Liver (tissue), 9 donors: ENCODE results near the gene ABCC10. TPM values are rescaled to one million over a fixed set of nuclear protein-coding genes. Genes with fewer than 3 reads are reported as not detected.

Experiments
- DNase-seq: peaks from one replicate; pipeline ENCODE4 v3.0.0-alpha.2; 2017; ENCODE audit warnings: low spot score
- H3K27ac ChIP-seq, 2 donors: one replicate each; pipeline ENCODE4 v1.7.0; 2013; ENCODE audit warnings: inconsistent platforms in 2 of 2, low read length in 2 of 2, control low read depth in 1 of 2, low read depth in 1 of 2, mild to moderate bottlenecking in 1 of 2
- H3K27me3 ChIP-seq, 4 donors: one replicate each; pipeline versions ENCODE4 v1.6.1 to v1.7.0; 2013; ENCODE audit warnings: low read length in 3 of 4, inconsistent platforms in 1 of 4, mild to moderate bottlenecking in 1 of 4, moderate library complexity in 1 of 4; ENCODE audit not compliant: control insufficient read depth in 4 of 4, insufficient read depth in 4 of 4
- H3K36me3 ChIP-seq, 4 donors: one replicate each; pipeline versions ENCODE4 v1.6.1 to v1.7.0; 2013; ENCODE audit warnings: low read length in 3 of 4, mild to moderate bottlenecking in 3 of 4, low read depth in 1 of 4, moderate library complexity in 1 of 4; ENCODE audit not compliant: control insufficient read depth in 4 of 4, insufficient read depth in 3 of 4
- H3K4me1 ChIP-seq, 4 donors: one replicate each; pipeline versions ENCODE4 v1.6.1 to v1.7.0; 2013; ENCODE audit warnings: low read length in 3 of 4, mild to moderate bottlenecking in 3 of 4, moderate library complexity in 1 of 4; ENCODE audit not compliant: control insufficient read depth in 4 of 4, insufficient read depth in 4 of 4
- H3K4me3 ChIP-seq, 3 donors: one replicate each; pipeline versions ENCODE4 v1.6.1 to v1.7.0; 2013; ENCODE audit warnings: low read length in 3 of 3, control low read depth in 1 of 3, low read depth in 1 of 3, mild to moderate bottlenecking in 1 of 3
- H3K9ac ChIP-seq, 2 donors: one replicate each; pipeline ENCODE4 v1.7.0; 2013; ENCODE audit warnings: low read length in 2 of 2, mild to moderate bottlenecking in 2 of 2, moderate library complexity in 2 of 2, control low read depth in 1 of 2, low read depth in 1 of 2
- H3K9me3 ChIP-seq, 4 donors: one replicate each; pipeline versions ENCODE4 v1.6.1 to v1.7.0; 2013; ENCODE audit warnings: low read length in 3 of 4; ENCODE audit not compliant: control insufficient read depth in 4 of 4
- CTCF ChIP-seq: fragments of 150-350 bp; IDR thresholded peaks from 2 replicates; pipeline ENCODE4 v1.5.1; 2017; ENCODE audit warnings: improper control_type of control experiment, low read depth, low read length; ENCODE audit not compliant: missing input control
- EGR1 ChIP-seq, 2 donors: IDR thresholded peaks; 2 replicates each; pipeline ENCODE4 v1.6.1; 2016 to 2018; ENCODE audit warnings: antibody characterized with exemption in 2 of 2, low read depth in 2 of 2
- FOXA1 ChIP-seq: IDR thresholded peaks from 2 replicates; pipeline ENCODE4 v1.6.1; 2016; ENCODE audit warnings: antibody characterized with exemption
- FOXA2 ChIP-seq: IDR thresholded peaks from 2 replicates; pipeline ENCODE4 v1.6.1; 2016; ENCODE audit warnings: antibody characterized with exemption
- GABPA ChIP-seq, 2 donors: IDR thresholded peaks in 1 of 2; conservative IDR thresholded peaks in 1 of 2; 2 replicates each; pipeline ENCODE4 v1.6.1; 2016; ENCODE audit warnings: antibody characterized with exemption in 2 of 2, mild to moderate bottlenecking in 1 of 2, moderate library complexity in 1 of 2
- HNF4A ChIP-seq, 2 donors: conservative IDR thresholded peaks; 2 replicates each; pipeline ENCODE4 v1.6.1; 2016; ENCODE audit warnings: antibody characterized with exemption in 2 of 2, mild to moderate bottlenecking in 2 of 2
- HNF4G ChIP-seq: IDR thresholded peaks from 2 replicates; pipeline ENCODE4 v1.6.1; 2016; ENCODE audit warnings: antibody characterized with exemption
- JUND ChIP-seq, 2 donors: IDR thresholded peaks; 2 replicates each; pipeline ENCODE4 v1.6.1; 2016; ENCODE audit warnings: antibody characterized with exemption in 2 of 2
- MAX ChIP-seq: IDR thresholded peaks from 2 replicates; pipeline ENCODE4 v1.6.1; 2016; ENCODE audit warnings: antibody characterized with exemption
- RAD21 ChIP-seq, 2 donors: IDR thresholded peaks; 2 replicates each; pipeline ENCODE4 v1.6.1; 2016; ENCODE audit warnings: antibody characterized with exemption in 2 of 2, mild to moderate bottlenecking in 2 of 2
- REST ChIP-seq: IDR thresholded peaks from 2 replicates; pipeline ENCODE4 v1.6.1; 2016; ENCODE audit warnings: antibody characterized with exemption, mild to moderate bottlenecking
- RXRA ChIP-seq, 2 donors: IDR thresholded peaks; 2 replicates each; pipeline ENCODE4 v1.6.1; 2017 to 2018; ENCODE audit warnings: antibody characterized with exemption in 2 of 2, mild to moderate bottlenecking in 1 of 2
- SP1 ChIP-seq: IDR thresholded peaks from 2 replicates; pipeline ENCODE4 v1.6.1; 2018; ENCODE audit warnings: antibody characterized with exemption, mild to moderate bottlenecking
- TAF1 ChIP-seq: conservative IDR thresholded peaks from 2 replicates; pipeline ENCODE4 v1.6.1; 2016; ENCODE audit warnings: antibody characterized with exemption, mild to moderate bottlenecking
- WGBS: extraction: QIAGEN DNeasy Blood & Tissue Kit; methylation state at CpG from one replicate; pipeline ENCODE4 v1.1.7; 2013; 5-methylcytosine and 5-hydroxymethylcytosine counted together
- polyA plus RNA-seq, 2 donors: library from polyadenylated mRNA; stranded (reverse) in 1 of 2; unstranded in 1 of 2; fragments of 200-250 nt in 1 of 2; fragments of >200 nt in 1 of 2; fragmentation: Nextera tagmentation in 1 of 2; extraction: Ambion mirVana in 1 of 2; gene quantifications; one replicate each; pipeline versions ENCODE4 v1.2.1 to v1.2.3, GENCODE V29; 2013 to 2015
- total RNA-seq, 2 donors: library from RNA; depleted of rRNA; stranded (reverse); fragments of >200 nt; gene quantifications; one replicate each; pipeline ENCODE4 v1.2.3, GENCODE V29; 2014
- TF ChIP-seq, protein P1 (sequence below): IDR thresholded peaks from 2 replicates; pipeline ENCODE4 v1.6.1; 2016; ENCODE audit warnings: antibody characterized with exemption
- TF ChIP-seq, protein P2 (sequence below): IDR thresholded peaks from 2 replicates; pipeline ENCODE4 v1.6.1; 2016; ENCODE audit warnings: antibody characterized with exemption
- donor health status: healthy.
- donor health status: healthy.
- donor health status: healthy.
- donor health status: healthy.
- donor health status: healthy.

Gene ABCC10
- total and polyA plus RNA-seq, 4 donors, result 3.9 to 10.6 (median 5.1) TPM

DNA sequence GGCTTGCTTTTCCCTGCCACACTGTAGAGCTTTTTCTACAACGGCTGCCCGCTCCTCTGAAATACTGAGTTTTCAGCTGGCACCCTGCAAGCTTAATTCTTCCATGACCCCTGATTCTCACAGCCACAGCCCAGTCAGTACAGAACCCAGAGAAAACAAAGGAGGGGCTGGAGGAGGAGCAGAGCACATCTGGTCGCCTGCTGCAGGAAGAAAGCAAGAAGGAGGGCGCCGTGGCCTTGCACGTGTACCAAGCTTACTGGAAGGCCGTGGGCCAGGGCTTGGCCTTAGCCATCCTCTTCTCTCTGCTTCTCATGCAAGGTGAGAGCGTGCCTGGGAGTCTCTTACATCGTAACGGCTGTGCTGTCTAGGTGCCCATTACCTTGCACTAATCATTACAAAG is 16.7 kb downstream of the ABCC10 start:
- no peaks in the 10 kb centered on the region for H3K9me3 ChIP-seq
- TF ChIP-seq, protein P1, sequence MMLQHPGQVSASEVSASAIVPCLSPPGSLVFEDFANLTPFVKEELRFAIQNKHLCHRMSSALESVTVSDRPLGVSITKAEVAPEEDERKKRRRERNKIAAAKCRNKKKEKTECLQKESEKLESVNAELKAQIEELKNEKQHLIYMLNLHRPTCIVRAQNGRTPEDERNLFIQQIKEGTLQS, result no peak
- no peak for DNase-seq
- H3K36me3 ChIP-seq, result peaks cover 20 to 70% (median 31%) of the 10 kb centered on the region in 4 donors
- no peak overlapping the region for H3K9ac ChIP-seq
- no peaks in the 10 kb centered on the region for H3K27me3 ChIP-seq
- H3K27ac ChIP-seq, result no peak overlapping the region
- 94% methylated on average over 10 of the region's 10 CpGs for WGBS
- no peak overlapping the region for H3K4me3 ChIP-seq
- H3K4me1 ChIP-seq, result no peaks in the 10 kb centered on the region

DNA sequence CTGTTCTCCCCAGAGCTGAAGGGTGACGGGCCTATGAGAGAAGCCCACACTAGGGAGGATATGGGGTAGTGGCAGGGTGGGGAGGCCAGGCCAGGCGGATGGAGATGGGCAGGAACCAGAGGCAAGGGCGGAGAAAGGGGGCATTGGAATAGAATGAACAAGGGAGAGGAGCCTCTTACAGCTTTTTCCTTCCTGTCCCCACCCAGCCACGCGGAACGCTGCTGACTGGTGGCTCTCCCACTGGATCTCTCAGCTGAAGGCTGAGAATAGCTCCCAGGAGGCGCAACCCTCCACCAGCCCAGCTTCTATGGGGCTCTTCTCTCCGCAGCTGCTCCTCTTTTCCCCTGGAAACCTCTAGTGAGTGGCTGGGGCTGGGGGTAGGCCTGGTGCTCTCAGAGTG is 17.2 kb downstream of the ABCC10 start:
- Histone ChIP-seq H3K27me3 (no peaks in the 10 kb centered on the region), H3K27ac (no peak overlapping the region), H3K36me3 (peaks cover 20 to 74% (median 35%) of the 10 kb centered on the region in 4 donors), H3K9me3 (no peaks in the 10 kb centered on the region), H3K9ac (no peak overlapping the region), H3K4me1 (no peaks in the 10 kb centered on the region), H3K4me3 (no peak overlapping the region)
- no peak for DNase-seq
- WGBS, result 97% methylated on average over 8 of the region's 8 CpGs
- TF ChIP-seq TAF1 (no peak), RAD21 (IDR thresholded peaks at IDR 0.05) (no peak), SP1 (no peak), FOXA2 (no peak), EGR1 (IDR thresholded peaks at IDR 0.05; ENCODE audit: low read depth in 2 of 2) (no peak), GABPA (IDR thresholded peaks at IDR 0.05 in 1 of 2, conservative IDR thresholded peaks at IDR 0.05 in 1 of 2) (no peak), HNF4A (conservative IDR thresholded peaks at IDR 0.05) (no peak), MAX (no peak), RXRA (IDR thresholded peaks at IDR 0.05) (no peak), JUND (IDR thresholded peaks at IDR 0.05) (no peak), CTCF (no peak)
- TF ChIP-seq, protein P1, result no peak

DNA sequence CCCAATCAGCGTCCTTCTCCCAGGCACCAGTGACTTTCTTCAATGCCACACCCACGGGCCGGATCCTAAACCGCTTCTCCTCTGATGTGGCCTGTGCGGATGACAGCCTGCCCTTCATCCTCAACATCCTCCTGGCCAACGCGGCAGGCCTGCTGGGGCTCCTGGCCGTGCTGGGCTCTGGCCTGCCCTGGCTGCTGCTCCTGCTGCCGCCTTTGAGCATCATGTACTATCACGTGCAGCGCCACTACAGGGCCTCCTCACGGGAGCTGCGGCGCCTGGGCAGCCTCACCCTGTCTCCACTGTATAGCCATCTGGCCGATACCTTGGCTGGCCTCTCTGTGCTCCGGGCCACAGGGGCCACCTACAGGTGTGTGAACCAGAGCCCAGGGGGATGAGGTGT is 18.2 kb downstream of the ABCC10 start:
- Histone ChIP-seq H3K4me1 (no peaks in the 10 kb centered on the region), H3K9ac (no peak overlapping the region), H3K4me3 (no peak overlapping the region), H3K27me3 (no peaks in the 10 kb centered on the region), H3K27ac (no peak overlapping the region), H3K36me3 (peaks cover 25 to 80% (median 40%) of the 10 kb centered on the region in 4 donors), H3K9me3 (no peaks in the 10 kb centered on the region)
- 95% methylated on average over 16 of the region's 16 CpGs for WGBS
- TF ChIP-seq, protein P2, sequence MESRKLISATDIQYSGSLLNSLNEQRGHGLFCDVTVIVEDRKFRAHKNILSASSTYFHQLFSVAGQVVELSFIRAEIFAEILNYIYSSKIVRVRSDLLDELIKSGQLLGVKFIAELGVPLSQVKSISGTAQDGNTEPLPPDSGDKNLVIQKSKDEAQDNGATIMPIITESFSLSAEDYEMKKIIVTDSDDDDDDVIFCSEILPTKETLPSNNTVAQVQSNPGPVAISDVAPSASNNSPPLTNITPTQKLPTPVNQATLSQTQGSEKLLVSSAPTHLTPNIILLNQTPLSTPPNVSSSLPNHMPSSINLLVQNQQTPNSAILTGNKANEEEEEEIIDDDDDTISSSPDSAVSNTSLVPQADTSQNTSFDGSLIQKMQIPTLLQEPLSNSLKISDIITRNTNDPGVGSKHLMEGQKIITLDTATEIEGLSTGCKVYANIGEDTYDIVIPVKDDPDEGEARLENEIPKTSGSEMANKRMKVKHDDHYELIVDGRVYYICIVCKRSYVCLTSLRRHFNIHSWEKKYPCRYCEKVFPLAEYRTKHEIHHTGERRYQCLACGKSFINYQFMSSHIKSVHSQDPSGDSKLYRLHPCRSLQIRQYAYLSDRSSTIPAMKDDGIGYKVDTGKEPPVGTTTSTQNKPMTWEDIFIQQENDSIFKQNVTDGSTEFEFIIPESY, result no peak
- TF ChIP-seq FOXA1, result no peak
- no peak for TF ChIP-seq GABPA (IDR thresholded peaks at IDR 0.05 in 1 of 2, conservative IDR thresholded peaks at IDR 0.05 in 1 of 2)
- TF ChIP-seq CTCF, result no peak
- no peak for TF ChIP-seq HNF4G
- no peak for TF ChIP-seq REST
- no peak for TF ChIP-seq FOXA2
- DNase-seq, result no peak
